IMR-90 (cell line): ENCODE measurements around the gene SNED1.

Experiments used
- BHLHE40 ChIP-seq: fragments of 150-350 bp; IDR thresholded peaks from 2 replicates; pipeline ENCODE4 v1.6.1; 2016; ENCODE audit warnings: mild to moderate bottlenecking, low read depth, low read length
- CEBPB ChIP-seq: IDR thresholded peaks from 2 replicates; pipeline ENCODE4 v1.6.1; 2012; ENCODE audit warnings: low read depth, low read length, improper control_type of control experiment
- CHD1 ChIP-seq: IDR thresholded peaks from 2 replicates; pipeline ENCODE4 v1.6.1; 2012; ENCODE audit warnings: low read depth, low read length, improper control_type of control experiment
- CTCF ChIP-seq: conservative IDR thresholded peaks from 2 replicates; pipeline ENCODE4 v1.5.1; 2012; ENCODE audit warnings: mild to moderate bottlenecking, low read depth, low read length, improper control_type of control experiment
- MAZ ChIP-seq: IDR thresholded peaks from 2 replicates; pipeline ENCODE4 v1.6.1; 2012; ENCODE audit warnings: low read depth, mild to moderate bottlenecking, low read length, improper control_type of control experiment, moderate library complexity, borderline replicate concordance
- MXI1 ChIP-seq: IDR thresholded peaks from 2 replicates; pipeline ENCODE4 v1.6.1; 2012; ENCODE audit warnings: low read depth, mild to moderate bottlenecking, low read length, moderate library complexity, borderline replicate concordance
- NFE2L2 ChIP-seq: fragments of 150-350 bp; IDR thresholded peaks from 2 replicates; pipeline ENCODE4 v1.6.1; 2016; ENCODE audit warnings: low read depth, mild to moderate bottlenecking, low read length
- POLR2A ChIP-seq: IDR thresholded peaks from 2 replicates; pipeline ENCODE4 v1.6.1; 2012; ENCODE audit warnings: mild to moderate bottlenecking, low read depth, low read length
- RAD21 ChIP-seq: IDR thresholded peaks from 2 replicates; pipeline ENCODE4 v1.6.1; 2012; ENCODE audit warnings: low read length, improper control_type of control experiment
- RFX5 ChIP-seq: IDR thresholded peaks from 2 replicates; pipeline ENCODE4 v1.8.0; 2012; ENCODE audit warnings: low read depth, mild to moderate bottlenecking, low read length, moderate library complexity
- SMC3 ChIP-seq: fragments of 150-350 bp; IDR thresholded peaks from 2 replicates; pipeline ENCODE4 v1.6.1; 2016; ENCODE audit warnings: low read depth, mild to moderate bottlenecking, antibody characterized with exemption, low read length, moderate library complexity
- USF2 ChIP-seq: fragments of 150-350 bp; IDR thresholded peaks from 2 replicates; pipeline ENCODE4 v1.6.1; 2017; ENCODE audit warnings: mild to moderate bottlenecking, antibody characterized with exemption, low read length, low read depth

DNA sequence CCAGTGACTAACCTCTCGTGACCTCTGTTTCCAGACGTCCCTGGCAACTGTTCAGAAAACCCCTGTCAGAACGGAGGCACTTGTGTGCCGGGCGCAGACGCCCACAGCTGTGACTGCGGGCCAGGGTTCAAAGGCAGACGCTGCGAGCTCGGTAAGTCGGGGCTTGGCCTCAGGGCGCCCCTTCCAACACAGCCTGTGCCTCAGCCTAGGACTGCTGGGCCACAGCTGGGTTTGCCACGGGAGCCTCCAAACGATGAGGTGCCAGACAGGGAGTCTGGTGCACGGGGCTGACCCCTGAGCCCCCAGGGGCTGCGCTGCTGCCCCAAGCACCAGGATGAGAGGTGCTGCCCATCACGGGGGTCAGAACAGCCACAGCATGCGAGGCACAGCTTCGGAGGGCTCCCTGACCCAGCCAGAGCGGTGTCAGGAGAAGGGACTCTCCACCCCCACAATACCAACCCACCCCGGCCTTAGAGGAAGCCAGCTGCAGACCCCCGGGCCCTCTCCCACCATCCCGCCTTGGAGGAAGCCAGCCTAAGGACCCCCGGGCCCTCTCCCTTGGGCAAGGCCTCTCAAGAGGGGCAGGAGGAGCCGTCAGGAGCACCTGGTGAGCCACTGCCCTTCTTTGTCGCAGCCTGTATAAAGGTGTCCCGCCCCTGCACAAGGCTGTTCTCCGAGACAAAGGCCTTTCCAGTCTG is 83.4 kb downstream of the SNED1 start:
- no peak for TF ChIP-seq CTCF
- no peak for TF ChIP-seq POLR2A
- no peak for TF ChIP-seq NFE2L2
- no peak for TF ChIP-seq RFX5
- TF ChIP-seq RAD21 = no peak
- no peak for TF ChIP-seq BHLHE40
- no peak for TF ChIP-seq USF2
- no peak for TF ChIP-seq CHD1
- no peak for TF ChIP-seq MAZ
- TF ChIP-seq CEBPB = no peak
- TF ChIP-seq MXI1 = no peak
- TF ChIP-seq SMC3 = no peak
